G401.6 (cell line): Measurements from ENCODE around the gene TPTE2.
"Not testable (repeated sequence)": the region's sequence is repeated elsewhere in the genome, so short reads cannot be mapped to it uniquely, and the experiment has no call there.

Experiments
- FAIRE-seq: peaks from 2 replicates; lab custom pipeline; 2012; peaks lifted over from hg19 to GRCh38; lab: Jason Lieb, UNC

Gene TPTE2

GRCh38 chr13:19561127-19561582 lies at the start of gene TPTE2:
TSS of gene TPTE2 (minus strand) at chr13:19561532. CDS start at chr13:19503234, 58,298 bp downstream.
- not testable (repeated sequence) for FAIRE-seq

- no peak for FAIRE-seq
Observed at GRCh38 chr13:19607523-19608078, 46.3 kb upstream of the TPTE2 start.

GRCh38 chr13:19606737-19607136 lies 45.4 kb upstream of the TPTE2 start:
- no peak for FAIRE-seq

GRCh38 chr13:19606152-19606551 lies 44.8 kb upstream of the TPTE2 start:
- FAIRE-seq: no peak

- FAIRE-seq: no peak
Observed at GRCh38 chr13:19605161-19605955, 44.0 kb upstream of the TPTE2 start.

GRCh38 chr13:19604306-19604705 lies 43.0 kb upstream of the TPTE2 start:
- no peak for FAIRE-seq

GRCh38 chr13:19601749-19602725 lies 40.7 kb upstream of the TPTE2 start:
- no peak for FAIRE-seq

- FAIRE-seq: no peak
Observed at GRCh38 chr13:19597523-19597922, 36.2 kb upstream of the TPTE2 start.

- no peak for FAIRE-seq
Observed at GRCh38 chr13:19596960-19597361, 35.6 kb upstream of the TPTE2 start.

GRCh38 chr13:19596086-19596485 lies 34.8 kb upstream of the TPTE2 start:
- FAIRE-seq: no peak

GRCh38 chr13:19592657-19593180 lies 31.4 kb upstream of the TPTE2 start:
- FAIRE-seq: no peak

GRCh38 chr13:19591864-19592263 lies 30.5 kb upstream of the TPTE2 start:
- no peak for FAIRE-seq

- no peak for FAIRE-seq
Observed at GRCh38 chr13:19590423-19590822, 29.1 kb upstream of the TPTE2 start.

GRCh38 chr13:19589312-19589711 lies 28.0 kb upstream of the TPTE2 start:
- FAIRE-seq: no peak

GRCh38 chr13:19587635-19588300 lies 26.4 kb upstream of the TPTE2 start:
- peak; percentile 93 for FAIRE-seq

- no peak for FAIRE-seq
Observed at GRCh38 chr13:19586904-19587634, 25.7 kb upstream of the TPTE2 start.

GRCh38 chr13:19581675-19582074 lies 20.3 kb upstream of the TPTE2 start:
- no peak for FAIRE-seq

- no peak for FAIRE-seq
Observed at GRCh38 chr13:19575230-19575629, 13.9 kb upstream of the TPTE2 start.

- no peak for FAIRE-seq
Observed at GRCh38 chr13:19573120-19573716, 11.9 kb upstream of the TPTE2 start.

- no peak for FAIRE-seq
Observed at GRCh38 chr13:19572280-19572679, 10.9 kb upstream of the TPTE2 start.
